ENCODE data around the gene FGF19. TPM values are rescaled to one million over a fixed set of nuclear protein-coding genes. Genes with fewer than 3 reads are reported as not detected.

FGF19 gene
- total and polyA plus RNA-seq, 2 donors from 2014 or later: not detected

DNA sequence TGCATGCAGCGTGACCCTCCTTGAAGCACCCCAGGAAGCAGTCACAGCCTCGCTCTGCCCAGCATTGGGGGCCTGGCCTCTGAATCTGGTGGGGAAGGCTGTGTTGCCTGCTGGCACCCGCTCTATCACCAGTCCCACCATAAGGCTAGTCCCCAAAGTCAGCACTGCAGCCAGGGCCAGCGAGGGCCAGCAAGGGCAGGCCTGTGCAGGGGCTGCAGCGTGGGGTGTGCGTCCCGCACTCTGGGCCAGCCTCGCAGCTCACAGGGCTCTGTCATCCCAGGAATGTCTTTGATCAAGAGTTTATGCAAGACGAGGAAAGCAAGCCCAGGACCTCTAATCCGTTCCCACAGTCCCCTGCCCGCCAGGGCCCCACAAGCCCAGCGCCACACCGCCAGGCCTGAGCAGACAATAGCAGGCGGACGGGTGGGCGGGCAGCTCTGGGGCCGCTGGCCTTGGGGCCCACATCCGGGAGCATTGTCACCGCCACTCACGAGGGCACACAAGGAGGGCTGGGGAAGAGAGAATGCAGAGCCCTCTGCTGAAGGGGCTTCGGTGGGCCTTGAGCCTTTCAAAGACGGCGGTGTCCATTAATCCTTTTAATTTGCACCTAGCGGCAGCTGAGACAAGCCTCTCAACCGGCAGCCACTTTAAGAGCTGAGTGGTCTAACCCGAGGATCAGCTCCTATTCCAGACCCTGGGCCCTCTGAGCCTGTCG lies 45.8 kb downstream of the FGF19 start:
- intact Hi-C loops (cut with DNase I): no loop called here
- no peak overlapping the region for H3K27ac ChIP-seq (ENCODE audit: low read depth in 2 of 2, low read length in 2 of 2)
- no peaks in the 10 kb centered on the region for H3K27me3 ChIP-seq (ENCODE audit: control insufficient read depth, insufficient read depth, low read length)
- no peak overlapping the region for H3K9ac ChIP-seq (ENCODE audit: low read length in 3 of 3)
- FAIRE-seq (no peak), DNase-seq (peak; percentile 35 to 87 (median 84))
- no peaks in the 10 kb centered on the region for H3K9me3 ChIP-seq (ENCODE audit: control insufficient read depth in 2 of 3, insufficient read depth in 1 of 3, low read length in 3 of 3)
- TF ChIP-seq, protein P1, sequence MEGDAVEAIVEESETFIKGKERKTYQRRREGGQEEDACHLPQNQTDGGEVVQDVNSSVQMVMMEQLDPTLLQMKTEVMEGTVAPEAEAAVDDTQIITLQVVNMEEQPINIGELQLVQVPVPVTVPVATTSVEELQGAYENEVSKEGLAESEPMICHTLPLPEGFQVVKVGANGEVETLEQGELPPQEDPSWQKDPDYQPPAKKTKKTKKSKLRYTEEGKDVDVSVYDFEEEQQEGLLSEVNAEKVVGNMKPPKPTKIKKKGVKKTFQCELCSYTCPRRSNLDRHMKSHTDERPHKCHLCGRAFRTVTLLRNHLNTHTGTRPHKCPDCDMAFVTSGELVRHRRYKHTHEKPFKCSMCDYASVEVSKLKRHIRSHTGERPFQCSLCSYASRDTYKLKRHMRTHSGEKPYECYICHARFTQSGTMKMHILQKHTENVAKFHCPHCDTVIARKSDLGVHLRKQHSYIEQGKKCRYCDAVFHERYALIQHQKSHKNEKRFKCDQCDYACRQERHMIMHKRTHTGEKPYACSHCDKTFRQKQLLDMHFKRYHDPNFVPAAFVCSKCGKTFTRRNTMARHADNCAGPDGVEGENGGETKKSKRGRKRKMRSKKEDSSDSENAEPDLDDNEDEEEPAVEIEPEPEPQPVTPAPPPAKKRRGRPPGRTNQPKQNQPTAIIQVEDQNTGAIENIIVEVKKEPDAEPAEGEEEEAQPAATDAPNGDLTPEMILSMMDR (IDR thresholded peaks at IDR 0.05; ENCODE audit: borderline replicate concordance, extremely low read depth, insufficient read depth): no peak
- no peaks in the 10 kb centered on the region for H3K36me3 ChIP-seq (ENCODE audit: control insufficient read depth in 2 of 3, insufficient read depth in 3 of 3, low read length in 3 of 3)
- H3K4me1 ChIP-seq (ENCODE audit: control insufficient read depth in 2 of 3, insufficient read depth in 2 of 3, low read depth in 1 of 3, low read length in 3 of 3): no peaks in the 10 kb centered on the region
- H3K4me3 ChIP-seq (ENCODE audit: low read length in 3 of 3): no peak overlapping the region

DNA sequence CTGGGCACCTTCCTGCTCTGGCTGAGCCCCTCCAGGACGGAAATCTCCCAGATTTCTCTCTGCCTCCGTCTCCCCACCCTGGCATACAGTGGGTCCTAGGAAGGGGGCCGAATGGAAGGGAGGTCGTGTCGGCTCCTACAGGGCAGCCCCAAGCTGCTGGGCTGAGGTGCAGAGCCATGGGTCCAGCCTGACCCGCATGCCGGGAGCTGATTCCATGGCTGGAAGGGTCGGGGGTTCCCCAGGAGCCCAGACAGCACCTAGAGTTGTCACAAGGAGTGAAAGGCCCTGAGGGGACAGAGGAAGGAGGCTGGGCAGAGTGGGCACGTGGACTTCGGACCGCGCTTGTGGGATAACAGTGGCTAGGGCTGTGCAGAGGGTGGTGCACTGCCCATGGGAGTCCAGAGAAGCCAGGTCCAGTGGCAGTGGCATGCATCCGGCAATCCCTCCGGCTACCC lies 46.3 kb downstream of the FGF19 start:
- TF ChIP-seq, protein P1 (IDR thresholded peaks at IDR 0.05; ENCODE audit: borderline replicate concordance, extremely low read depth, insufficient read depth): no peak
- FAIRE-seq: no peak
- intact Hi-C loops (cut with DNase I): no loop called here
- no peaks in the 10 kb centered on the region for H3K9me3 ChIP-seq (ENCODE audit: control insufficient read depth in 2 of 3, insufficient read depth in 1 of 3, low read length in 3 of 3)
- peak in 1 of 5 donors; percentile 61 for DNase-seq
- no peak overlapping the region for H3K9ac ChIP-seq (ENCODE audit: low read length in 3 of 3)
- no peaks in the 10 kb centered on the region for H3K27me3 ChIP-seq (ENCODE audit: control insufficient read depth, insufficient read depth, low read length)
- H3K27ac ChIP-seq (ENCODE audit: low read depth in 2 of 2, low read length in 2 of 2): no peak overlapping the region
- H3K4me3 ChIP-seq (ENCODE audit: low read length in 3 of 3): no peak overlapping the region
- H3K4me1 ChIP-seq (ENCODE audit: control insufficient read depth in 2 of 3, insufficient read depth in 2 of 3, low read depth in 1 of 3, low read length in 3 of 3): no peaks in the 10 kb centered on the region
- no peaks in the 10 kb centered on the region for H3K36me3 ChIP-seq (ENCODE audit: control insufficient read depth in 2 of 3, insufficient read depth in 3 of 3, low read length in 3 of 3)

DNA sequence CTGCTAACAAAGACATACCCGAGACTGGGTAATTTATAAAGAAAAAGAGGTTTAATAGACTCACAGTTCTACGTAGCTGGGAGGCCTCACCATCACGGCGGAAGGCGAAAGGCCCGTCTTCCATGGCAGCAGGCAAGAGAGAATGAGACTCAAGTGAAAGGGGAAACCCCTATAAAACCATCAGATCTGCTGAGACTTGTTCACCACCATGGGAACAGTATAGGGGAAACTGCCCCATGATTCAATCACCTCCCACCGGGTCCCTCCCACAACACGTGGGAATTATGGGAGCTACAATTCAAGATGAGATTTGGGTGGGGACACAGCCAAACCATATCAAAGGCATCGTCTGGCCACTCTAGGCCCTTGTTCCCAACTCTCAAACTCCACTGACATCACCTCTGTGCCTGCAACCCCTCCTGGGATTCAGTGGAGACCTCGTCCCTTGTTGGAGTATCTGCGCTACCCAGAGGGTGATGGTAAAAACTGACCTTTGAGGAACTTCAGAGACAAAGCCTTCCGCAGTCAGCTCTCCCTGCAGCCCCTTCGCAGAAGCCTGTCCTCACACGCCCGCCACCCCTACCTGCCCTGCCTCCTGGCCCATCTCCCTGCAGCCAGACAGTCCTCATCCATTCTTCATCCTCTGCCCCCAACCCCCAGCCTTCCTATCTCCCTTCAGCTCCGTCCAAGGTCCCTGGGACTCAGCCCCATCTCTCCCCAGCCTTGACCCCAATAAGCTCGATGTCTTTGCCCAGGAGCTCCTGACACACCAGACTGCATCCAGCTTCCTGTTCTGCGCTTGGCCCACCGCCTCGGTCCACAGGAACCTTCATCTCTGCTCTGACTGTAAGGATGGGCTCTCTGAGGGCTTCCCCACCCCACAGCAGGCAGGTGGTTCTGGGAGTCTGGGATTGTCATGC lies 47.0 kb downstream of the FGF19 start:
- Histone ChIP-seq H3K4me1 (ENCODE audit: control insufficient read depth in 2 of 3, insufficient read depth in 2 of 3, low read depth in 1 of 3, low read length in 3 of 3) (no peaks in the 10 kb centered on the region), H3K27me3 (ENCODE audit: control insufficient read depth, insufficient read depth, low read length) (no peaks in the 10 kb centered on the region), H3K9me3 (ENCODE audit: control insufficient read depth in 2 of 3, insufficient read depth in 1 of 3, low read length in 3 of 3) (no peaks in the 10 kb centered on the region), H3K4me3 (ENCODE audit: low read length in 3 of 3) (no peak overlapping the region), H3K36me3 (ENCODE audit: control insufficient read depth in 2 of 3, insufficient read depth in 3 of 3, low read length in 3 of 3) (peaks cover 0 to 6% (median 3%) of the 10 kb centered on the region in 3 donors), H3K9ac (ENCODE audit: low read length in 3 of 3) (no peak overlapping the region), H3K27ac (ENCODE audit: low read depth in 2 of 2, low read length in 2 of 2) (no peak overlapping the region)
- no peak for FAIRE-seq
- TF ChIP-seq, protein P1 (IDR thresholded peaks at IDR 0.05; ENCODE audit: borderline replicate concordance, extremely low read depth, insufficient read depth): no peak
- intact Hi-C loops (cut with DNase I): no loop called here
- peak in 2 of 5 donors; percentile 31 to 56 for DNase-seq

Data from kidney (tissue), 14 donors.